Pancreas (tissue), 10 donors: Measurements from ENCODE around the gene MYLK. TPM values are rescaled to one million over a fixed set of nuclear protein-coding genes. Genes with fewer than 3 reads are reported as not detected.

Source experiments
- ATAC-seq, 4 donors: fragments of 200-7000 bp; cut with Tn5 transposase; one replicate each; pipeline versions ENCODE4 v1.8.0 to v1.9.1; 2020; ENCODE audit warnings: mild to moderate bottlenecking in 4 of 4, moderate library complexity in 4 of 4
- DNase-seq, 6 donors: peaks; one replicate each; pipeline ENCODE4 v3.0.0-alpha.2; 2020
- FAIRE-seq: peaks from 2 replicates; lab custom pipeline; 2012; peaks lifted over from hg19 to GRCh38; lab: Jason Lieb, UNC
- H3K27ac ChIP-seq, 4 donors: fragments of 200-600 bp; sonication (generic); 1 replicate in 3 of 4; 2 replicates in 1 of 4; pipeline versions ENCODE4 v1.5.0 to v1.8.0; 2020
- H3K27me3 ChIP-seq, 4 donors: fragments of 200-600 bp; one replicate each; pipeline ENCODE4 v1.8.0; 2021
- H3K36me3 ChIP-seq, 3 donors: fragments of 200-600 bp; sonication (generic) in 1 of 3; one replicate each; pipeline versions ENCODE4 v1.5.0 to v1.8.0; 2020 to 2021
- H3K4me1 ChIP-seq, 3 donors: fragments of 200-600 bp; one replicate each; pipeline ENCODE4 v1.8.0; 2021
- H3K4me3 ChIP-seq, 4 donors: fragments of 200-600 bp; sonication (generic) in 2 of 4; one replicate each; pipeline versions ENCODE4 v1.5.0 to v1.8.0; 2020 to 2021
- H3K9me3 ChIP-seq, 4 donors: fragments of 200-600 bp; one replicate each; pipeline ENCODE4 v1.8.0; 2021
- WGBS, 2 donors: extraction: QIAGEN DNeasy Blood & Tissue Kit; methylation state at CpG; one replicate each; pipeline ENCODE4 v1.1.7; 2013; 5-methylcytosine and 5-hydroxymethylcytosine counted together
- intact Hi-C, 3 donors: fragments of 100-400 bp; cut with DNase I; formaldehyde crosslinking; loops; one replicate each; pipeline versions ENCODE4 v1.11.1 to v1.14.2; 2022
- polyA plus RNA-seq, 2 donors: library from polyadenylated mRNA; stranded (reverse); fragments of 200-250 nt; gene quantifications; one replicate each; pipeline ENCODE4 v1.2.3, GENCODE V29; 2013
- total RNA-seq, 6 donors: library from RNA; stranded (reverse); fragmentation: NEBNext Ultra II Directional in 4 of 6; extraction: Animal tissue kit (Norgen Biotek cat#: 25700) in 4 of 6; gene quantifications; one replicate each; pipeline versions ENCODE4 v1.2.1 to v1.2.4, GENCODE V29; 2021 to 2023
- TF ChIP-seq, protein P1 (sequence below), 4 donors: fragments of 200-600 bp; sonication (generic) in 3 of 4; IDR thresholded peaks; one replicate each; pipeline versions ENCODE4 v1.5.0 to v1.8.0; 2021; ENCODE audit warnings: antibody characterized with exemption in 4 of 4
- donor health status: healthy with polysubstance abuse.
- donor health status: DM: no; HTN: no; CAD: no; lungs with moderate emphysema.
- donor health status: DM: no; HTN: no; CAD: no.
- donor health status: control.
- donor health status: control.
- donor health status: Bipolar disorder and iron deficiency.
- donor health status: DM: yes; HTN: yes; CAD: no.
- donor health status: DM: no; HTN: no; CAD: no.
- donor health status: DM: no; HTN: no; CAD: no.
- donor health status: DM: yes; HTN: yes; CAD: no.

Gene MYLK
- total and polyA plus RNA-seq, 8 donors, result 3.1 to 12.0 (median 6.7) TPM

DNA sequence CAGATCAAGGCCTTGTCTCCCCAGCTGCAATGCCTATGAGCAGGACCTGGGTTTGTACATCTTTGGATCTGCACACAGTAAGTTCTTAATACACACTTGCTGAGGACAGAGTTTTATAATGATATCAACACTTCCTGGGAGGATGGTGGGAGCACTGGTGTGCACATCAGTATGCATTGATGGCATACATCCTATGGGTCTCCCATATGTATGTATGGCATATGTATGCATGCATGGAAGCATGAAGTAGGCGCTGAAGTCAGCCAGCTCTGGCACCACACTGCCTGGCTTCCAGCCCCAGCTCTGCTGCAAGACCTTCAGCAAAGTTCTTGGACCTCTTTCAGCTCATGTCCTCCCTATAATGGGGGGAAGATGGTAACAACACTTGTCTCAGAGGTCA is 68.2 kb downstream of the MYLK start:
- Histone ChIP-seq H3K27ac (no peak overlapping the region), H3K9me3 (no peaks in the 10 kb centered on the region), H3K4me1 (no peaks in the 10 kb centered on the region), H3K36me3 (no peaks in the 10 kb centered on the region), H3K4me3 (no peak overlapping the region), H3K27me3 (no peaks in the 10 kb centered on the region)
- TF ChIP-seq, protein P1, sequence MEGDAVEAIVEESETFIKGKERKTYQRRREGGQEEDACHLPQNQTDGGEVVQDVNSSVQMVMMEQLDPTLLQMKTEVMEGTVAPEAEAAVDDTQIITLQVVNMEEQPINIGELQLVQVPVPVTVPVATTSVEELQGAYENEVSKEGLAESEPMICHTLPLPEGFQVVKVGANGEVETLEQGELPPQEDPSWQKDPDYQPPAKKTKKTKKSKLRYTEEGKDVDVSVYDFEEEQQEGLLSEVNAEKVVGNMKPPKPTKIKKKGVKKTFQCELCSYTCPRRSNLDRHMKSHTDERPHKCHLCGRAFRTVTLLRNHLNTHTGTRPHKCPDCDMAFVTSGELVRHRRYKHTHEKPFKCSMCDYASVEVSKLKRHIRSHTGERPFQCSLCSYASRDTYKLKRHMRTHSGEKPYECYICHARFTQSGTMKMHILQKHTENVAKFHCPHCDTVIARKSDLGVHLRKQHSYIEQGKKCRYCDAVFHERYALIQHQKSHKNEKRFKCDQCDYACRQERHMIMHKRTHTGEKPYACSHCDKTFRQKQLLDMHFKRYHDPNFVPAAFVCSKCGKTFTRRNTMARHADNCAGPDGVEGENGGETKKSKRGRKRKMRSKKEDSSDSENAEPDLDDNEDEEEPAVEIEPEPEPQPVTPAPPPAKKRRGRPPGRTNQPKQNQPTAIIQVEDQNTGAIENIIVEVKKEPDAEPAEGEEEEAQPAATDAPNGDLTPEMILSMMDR (IDR thresholded peaks at IDR 0.05), result no peak
- intact Hi-C loops, result no loop called here
- DNase-seq, result no peak
- 80 to 100% methylated on average over 1 of the region's 1 CpG for WGBS, 2 donors
- no peak for FAIRE-seq
- ATAC-seq, result no peak

DNA sequence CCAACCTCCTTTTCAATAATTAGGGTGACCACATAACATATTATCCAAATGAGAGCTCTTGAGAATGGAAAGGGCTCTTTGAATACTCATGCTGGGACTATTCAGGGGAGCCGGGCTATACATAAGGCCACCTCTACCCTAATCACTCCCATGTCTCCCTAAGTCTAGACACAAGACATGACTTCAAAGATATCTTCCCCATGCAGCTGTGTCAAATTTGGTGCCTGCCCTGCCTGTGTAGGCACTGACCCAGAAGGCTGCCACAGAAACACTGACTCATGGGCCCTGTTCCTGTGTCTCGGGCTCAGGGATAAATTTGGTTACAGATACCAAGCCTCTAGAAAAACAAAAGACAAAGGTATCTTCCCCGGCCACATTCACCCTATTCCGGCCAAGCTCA is 70.3 kb downstream of the MYLK start:
- no peak for ATAC-seq
- Histone ChIP-seq H3K27me3 (no peaks in the 10 kb centered on the region), H3K9me3 (no peaks in the 10 kb centered on the region), H3K27ac (no peak overlapping the region), H3K4me1 (no peaks in the 10 kb centered on the region), H3K4me3 (no peak overlapping the region), H3K36me3 (no peaks in the 10 kb centered on the region)
- TF ChIP-seq, protein P1 (IDR thresholded peaks at IDR 0.05), result no peak
- 87 to 91% methylated on average over 4 of the region's 4 CpGs for WGBS, 2 donors
- intact Hi-C loops, result no loop called here
- no peak for DNase-seq
- no peak for FAIRE-seq

GRCh38 chr3:123809597-123809996 is 74.5 kb downstream of the MYLK start:
- FAIRE-seq (no peak), ATAC-seq (no peak), DNase-seq (no peak)
- TF ChIP-seq, protein P1 (IDR thresholded peaks at IDR 0.05), result no peak
- Histone ChIP-seq H3K4me3 (no peak overlapping the region), H3K4me1 (peaks cover 0 to 3% (median 0%) of the 10 kb centered on the region in 3 donors), H3K36me3 (no peaks in the 10 kb centered on the region), H3K27ac (no peak overlapping the region), H3K27me3 (no peaks in the 10 kb centered on the region), H3K9me3 (no peaks in the 10 kb centered on the region)
- intact Hi-C loops, result no loop called here
- WGBS, 2 donors, result 86 to 90% methylated on average over 4 of the region's 4 CpGs

DNA sequence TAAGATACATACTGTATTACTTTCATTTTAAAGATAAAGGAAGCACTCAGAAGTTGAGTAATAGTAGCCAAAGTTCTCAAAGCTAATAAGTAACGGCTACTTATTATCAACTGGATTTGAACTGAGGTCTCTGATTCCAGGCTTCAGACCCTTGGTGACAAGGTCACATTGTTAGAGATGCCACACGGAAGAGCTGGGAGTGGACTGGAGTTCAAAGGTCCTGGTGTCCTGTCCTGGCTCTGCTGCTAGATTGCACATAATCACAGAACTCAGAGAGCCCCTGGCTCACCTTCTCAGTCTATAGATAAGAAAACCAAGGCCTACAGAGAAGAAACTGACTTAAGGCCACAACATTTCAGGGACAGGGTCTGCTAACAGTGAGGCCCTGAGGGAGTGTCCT is 75.3 kb downstream of the MYLK start:
- H3K36me3 ChIP-seq, result no peaks in the 10 kb centered on the region
- WGBS, 2 donors, result 76 to 77% methylated on average over 2 of the region's 2 CpGs
- H3K4me1 ChIP-seq, result peaks cover 0 to 3% (median 0%) of the 10 kb centered on the region in 3 donors
- H3K9me3 ChIP-seq, result no peaks in the 10 kb centered on the region
- FAIRE-seq (no peak), DNase-seq (no peak), ATAC-seq (no peak)
- no peak overlapping the region for H3K27ac ChIP-seq
- H3K4me3 ChIP-seq, result no peak overlapping the region
- intact Hi-C loops, result no loop called here
- TF ChIP-seq, protein P1 (IDR thresholded peaks at IDR 0.05), result no peak
- no peaks in the 10 kb centered on the region for H3K27me3 ChIP-seq

DNA sequence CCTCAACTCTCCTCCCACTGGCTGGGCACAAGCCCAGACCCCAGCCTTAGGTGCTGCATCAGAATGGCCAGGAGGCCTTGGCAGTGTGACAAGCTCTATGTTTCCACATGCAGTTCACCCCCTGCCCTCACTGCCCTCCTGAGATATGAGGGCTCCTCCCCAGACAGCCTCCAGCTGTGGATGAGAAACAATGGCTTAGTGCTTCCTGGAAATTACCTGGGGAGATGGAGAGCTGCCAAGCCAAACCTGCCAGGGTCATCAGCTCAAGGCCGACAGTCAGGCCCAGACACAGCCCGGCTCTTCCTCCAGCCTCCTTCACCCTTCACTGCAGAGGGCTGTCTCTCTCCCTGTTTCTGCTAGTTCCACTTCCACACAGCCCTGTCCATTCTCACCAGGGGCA is 76.3 kb downstream of the MYLK start:
- 38 to 40% methylated on average over 2 of the region's 2 CpGs for WGBS, 2 donors
- H3K4me1 ChIP-seq, result peaks cover 0 to 3% (median 0%) of the 10 kb centered on the region in 3 donors
- intact Hi-C loops, result no loop called here
- peak; percentile 38 to 76 (median 58) for ATAC-seq
- no peak overlapping the region for H3K4me3 ChIP-seq
- H3K27ac ChIP-seq, result peak overlapping the region in 1 of 4 donors; percentile 6
- H3K36me3 ChIP-seq, result no peaks in the 10 kb centered on the region
- no peak for FAIRE-seq
- no peaks in the 10 kb centered on the region for H3K27me3 ChIP-seq
- peak in 4 of 6 donors; percentile 21 to 42 (median 32) for DNase-seq
- H3K9me3 ChIP-seq, result no peaks in the 10 kb centered on the region
- TF ChIP-seq, protein P1 (IDR thresholded peaks at IDR 0.05), result no peak
